Measurements from ENCODE around the gene PIGR. TPM values are rescaled to one million over a fixed set of nuclear protein-coding genes. Genes with fewer than 3 reads are reported as not detected.

The PIGR gene
- total RNA-seq, 2 donors from 2014 or later = not detected

DNA sequence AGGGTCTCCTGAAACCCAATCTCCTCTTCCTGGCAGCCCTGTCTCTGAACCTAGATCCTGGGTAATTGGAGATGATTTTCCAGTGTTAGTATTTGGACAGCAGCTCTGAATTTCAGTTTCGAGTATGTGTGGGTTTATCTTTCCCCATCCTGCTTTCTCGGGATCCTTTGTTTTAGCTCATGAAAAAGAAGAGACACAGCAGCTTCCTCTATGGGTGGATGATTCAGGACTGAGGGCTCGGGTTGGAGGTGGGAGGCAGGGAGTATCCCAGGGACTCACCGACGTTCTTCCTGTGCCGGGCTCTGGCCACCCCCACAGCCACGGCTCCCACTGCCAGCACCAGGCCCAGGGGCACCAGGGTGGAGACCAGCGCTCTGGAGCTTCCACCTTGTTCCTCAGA, 14.1 kb downstream of the PIGR start:
- no peaks in the 10 kb centered on the region for H3K36me3 ChIP-seq (ENCODE audit: control insufficient read depth, insufficient read depth, low read length)
- no peak overlapping the region for H3K9ac ChIP-seq (ENCODE audit: extremely low read depth, low read length, poor library complexity, severe bottlenecking)
- TF ChIP-seq, protein P1, sequence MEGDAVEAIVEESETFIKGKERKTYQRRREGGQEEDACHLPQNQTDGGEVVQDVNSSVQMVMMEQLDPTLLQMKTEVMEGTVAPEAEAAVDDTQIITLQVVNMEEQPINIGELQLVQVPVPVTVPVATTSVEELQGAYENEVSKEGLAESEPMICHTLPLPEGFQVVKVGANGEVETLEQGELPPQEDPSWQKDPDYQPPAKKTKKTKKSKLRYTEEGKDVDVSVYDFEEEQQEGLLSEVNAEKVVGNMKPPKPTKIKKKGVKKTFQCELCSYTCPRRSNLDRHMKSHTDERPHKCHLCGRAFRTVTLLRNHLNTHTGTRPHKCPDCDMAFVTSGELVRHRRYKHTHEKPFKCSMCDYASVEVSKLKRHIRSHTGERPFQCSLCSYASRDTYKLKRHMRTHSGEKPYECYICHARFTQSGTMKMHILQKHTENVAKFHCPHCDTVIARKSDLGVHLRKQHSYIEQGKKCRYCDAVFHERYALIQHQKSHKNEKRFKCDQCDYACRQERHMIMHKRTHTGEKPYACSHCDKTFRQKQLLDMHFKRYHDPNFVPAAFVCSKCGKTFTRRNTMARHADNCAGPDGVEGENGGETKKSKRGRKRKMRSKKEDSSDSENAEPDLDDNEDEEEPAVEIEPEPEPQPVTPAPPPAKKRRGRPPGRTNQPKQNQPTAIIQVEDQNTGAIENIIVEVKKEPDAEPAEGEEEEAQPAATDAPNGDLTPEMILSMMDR (conservative IDR thresholded peaks at IDR 0.05) = no peak
- DNase-seq = no peak
- Mint-ChIP-seq H3K4me1 (no peaks in the 10 kb centered on the region), H3K4me3 (no peak overlapping the region), H3K27me3 (ENCODE audit: insufficient read depth) (peaks cover 1% of the 10 kb centered on the region), H3K27ac (no peak overlapping the region), H3K36me3 (ENCODE audit: low read depth) (no peaks in the 10 kb centered on the region), H3K9me3 (no peaks in the 10 kb centered on the region)
- no peaks in the 10 kb centered on the region for H3K9me3 ChIP-seq (ENCODE audit: control insufficient read depth, low read length)
- WGBS, 2 experiments (ENCODE audit: insufficient coverage in 1 of 2, insufficient read length in 1 of 2) = 84 to 87% methylated on average over 5 to 8 of the region's 8 CpGs
- H3K27me3 ChIP-seq (ENCODE audit: control insufficient read depth, insufficient read depth, low read length, poor library complexity, severe bottlenecking) = no peaks in the 10 kb centered on the region
- no peak overlapping the region for H3K4me3 ChIP-seq (ENCODE audit: low read length)
- H3K27ac ChIP-seq (ENCODE audit: low read depth, low read length) = no peak overlapping the region
- H3K4me1 ChIP-seq (ENCODE audit: control insufficient read depth, insufficient read depth, low read length) = no peaks in the 10 kb centered on the region

DNA sequence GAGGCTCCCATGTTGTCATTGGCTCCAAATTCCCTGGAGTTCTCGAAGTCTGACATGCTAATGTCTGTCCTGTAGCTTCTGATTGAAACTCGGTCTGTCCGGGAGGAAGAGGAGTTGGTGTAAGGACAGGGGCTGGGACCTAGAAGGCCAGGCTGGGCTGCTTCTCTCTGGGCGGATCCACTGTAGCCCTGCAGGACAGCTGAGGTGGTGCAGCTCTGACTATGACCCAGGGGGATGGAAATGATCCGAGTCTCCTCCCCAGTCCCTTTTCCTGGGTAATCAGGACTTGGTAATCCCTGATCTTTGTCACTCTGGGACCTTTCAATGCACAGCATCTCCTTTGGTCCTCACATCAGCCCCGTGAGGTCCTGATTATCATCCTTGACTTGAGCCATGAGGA, 14.6 kb downstream of the PIGR start:
- 82 to 85% methylated on average over 6 of the region's 6 CpGs for WGBS, 2 experiments (ENCODE audit: insufficient coverage in 1 of 2, insufficient read length in 1 of 2)
- H3K9me3 ChIP-seq (ENCODE audit: control insufficient read depth, low read length) = no peaks in the 10 kb centered on the region
- Mint-ChIP-seq H3K36me3 (ENCODE audit: low read depth) (no peaks in the 10 kb centered on the region), H3K4me1 (no peaks in the 10 kb centered on the region), H3K27me3 (ENCODE audit: insufficient read depth) (peaks cover 1% of the 10 kb centered on the region), H3K4me3 (no peak overlapping the region), H3K9me3 (no peaks in the 10 kb centered on the region), H3K27ac (no peak overlapping the region)
- no peak overlapping the region for H3K27ac ChIP-seq (ENCODE audit: low read depth, low read length)
- H3K27me3 ChIP-seq (ENCODE audit: control insufficient read depth, insufficient read depth, low read length, poor library complexity, severe bottlenecking) = no peaks in the 10 kb centered on the region
- no peaks in the 10 kb centered on the region for H3K36me3 ChIP-seq (ENCODE audit: control insufficient read depth, insufficient read depth, low read length)
- no peak overlapping the region for H3K9ac ChIP-seq (ENCODE audit: extremely low read depth, low read length, poor library complexity, severe bottlenecking)
- TF ChIP-seq, protein P1 (conservative IDR thresholded peaks at IDR 0.05) = peak; percentile 66
- H3K4me1 ChIP-seq (ENCODE audit: control insufficient read depth, insufficient read depth, low read length) = no peaks in the 10 kb centered on the region
- DNase-seq = peak; percentile 77
- H3K4me3 ChIP-seq (ENCODE audit: low read length) = no peak overlapping the region

DNA sequence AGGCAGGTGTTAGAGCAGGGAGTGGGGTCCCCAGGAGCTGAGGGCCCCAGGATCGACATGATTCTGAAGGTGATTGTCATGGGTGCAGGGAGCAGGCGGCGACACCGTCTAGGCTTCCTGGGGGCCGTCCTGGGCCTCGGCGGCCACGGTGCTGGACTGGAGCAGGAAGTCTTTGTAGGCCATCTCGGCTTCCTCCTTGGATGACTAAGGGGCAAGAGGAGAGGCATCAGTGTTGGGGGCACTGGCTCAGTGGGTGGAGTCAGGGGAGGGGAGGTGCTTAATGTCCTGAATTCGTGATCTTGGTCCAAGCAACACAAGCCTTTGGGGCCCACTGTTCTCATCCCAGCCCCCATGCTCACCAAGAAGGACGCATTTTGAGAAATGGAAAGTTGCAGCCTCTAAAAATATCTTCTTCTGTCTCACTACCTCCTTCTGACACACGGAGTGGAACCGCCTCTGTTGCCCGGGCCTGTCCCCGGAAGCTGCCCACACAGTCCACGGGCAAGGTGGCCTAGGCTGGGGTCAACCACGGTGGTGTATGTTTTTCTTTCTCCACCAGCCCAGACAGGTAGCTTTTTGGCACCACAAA, 16.0 kb downstream of the PIGR start:
- Mint-ChIP-seq H3K4me3 (no peak overlapping the region), H3K9me3 (no peaks in the 10 kb centered on the region), H3K27me3 (ENCODE audit: insufficient read depth) (peaks cover 1% of the 10 kb centered on the region), H3K36me3 (ENCODE audit: low read depth) (no peaks in the 10 kb centered on the region), H3K27ac (no peak overlapping the region), H3K4me1 (no peaks in the 10 kb centered on the region)
- Histone ChIP-seq H3K4me1 (ENCODE audit: control insufficient read depth, insufficient read depth, low read length) (no peaks in the 10 kb centered on the region), H3K9ac (ENCODE audit: extremely low read depth, low read length, poor library complexity, severe bottlenecking) (no peak overlapping the region), H3K9me3 (ENCODE audit: control insufficient read depth, low read length) (no peaks in the 10 kb centered on the region), H3K27me3 (ENCODE audit: control insufficient read depth, insufficient read depth, low read length, poor library complexity, severe bottlenecking) (no peaks in the 10 kb centered on the region), H3K36me3 (ENCODE audit: control insufficient read depth, insufficient read depth, low read length) (no peaks in the 10 kb centered on the region), H3K4me3 (ENCODE audit: low read length) (no peak overlapping the region), H3K27ac (ENCODE audit: low read depth, low read length) (no peak overlapping the region)
- DNase-seq = no peak
- TF ChIP-seq, protein P1 (conservative IDR thresholded peaks at IDR 0.05) = no peak
- WGBS, 2 experiments (ENCODE audit: insufficient coverage in 1 of 2, insufficient read length in 1 of 2) = 95% methylated on average over 6 to 17 of the region's 17 CpGs
